Breast epithelium (tissue), 3 donors: Measurements from ENCODE around the gene OR5K2.

Source experiments
- POLR2A ChIP-seq: fragments of 450-650 bp; IDR thresholded peaks from one replicate; pipeline ENCODE4 v1.6.1; 2016; ENCODE audit warnings: antibody characterized with exemption, mild to moderate bottlenecking, moderate library complexity
- TF ChIP-seq, protein P1 (sequence below), 3 donors: fragments of 450-650 bp; IDR thresholded peaks; one replicate each; pipeline ENCODE4 v1.5.1; 2016 to 2017; ENCODE audit warnings: antibody characterized with exemption in 3 of 3, mild to moderate bottlenecking in 3 of 3, moderate library complexity in 3 of 3

DNA sequence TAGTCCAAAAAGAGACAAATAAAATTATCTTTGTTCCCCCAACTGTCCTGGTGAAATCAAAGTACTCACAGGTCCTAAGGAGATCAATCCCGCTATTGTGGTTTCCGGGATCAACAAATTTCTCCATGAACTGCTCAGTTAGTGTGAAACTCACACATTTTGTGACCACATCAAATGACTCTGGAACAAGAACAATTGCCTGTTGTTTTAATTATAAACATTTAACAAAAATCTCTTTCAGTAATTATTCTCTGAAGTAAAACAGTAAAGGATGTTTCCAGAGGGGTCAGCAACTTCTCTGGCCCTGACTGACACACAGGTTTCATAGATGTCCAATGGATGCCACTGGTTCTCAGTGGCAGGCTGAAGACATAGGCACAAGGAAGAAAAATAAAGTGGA is 21.3 kb downstream of the OR5K2 start:
- TF ChIP-seq, protein P1, sequence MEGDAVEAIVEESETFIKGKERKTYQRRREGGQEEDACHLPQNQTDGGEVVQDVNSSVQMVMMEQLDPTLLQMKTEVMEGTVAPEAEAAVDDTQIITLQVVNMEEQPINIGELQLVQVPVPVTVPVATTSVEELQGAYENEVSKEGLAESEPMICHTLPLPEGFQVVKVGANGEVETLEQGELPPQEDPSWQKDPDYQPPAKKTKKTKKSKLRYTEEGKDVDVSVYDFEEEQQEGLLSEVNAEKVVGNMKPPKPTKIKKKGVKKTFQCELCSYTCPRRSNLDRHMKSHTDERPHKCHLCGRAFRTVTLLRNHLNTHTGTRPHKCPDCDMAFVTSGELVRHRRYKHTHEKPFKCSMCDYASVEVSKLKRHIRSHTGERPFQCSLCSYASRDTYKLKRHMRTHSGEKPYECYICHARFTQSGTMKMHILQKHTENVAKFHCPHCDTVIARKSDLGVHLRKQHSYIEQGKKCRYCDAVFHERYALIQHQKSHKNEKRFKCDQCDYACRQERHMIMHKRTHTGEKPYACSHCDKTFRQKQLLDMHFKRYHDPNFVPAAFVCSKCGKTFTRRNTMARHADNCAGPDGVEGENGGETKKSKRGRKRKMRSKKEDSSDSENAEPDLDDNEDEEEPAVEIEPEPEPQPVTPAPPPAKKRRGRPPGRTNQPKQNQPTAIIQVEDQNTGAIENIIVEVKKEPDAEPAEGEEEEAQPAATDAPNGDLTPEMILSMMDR (IDR thresholded peaks at IDR 0.05): no peak
- TF ChIP-seq POLR2A: no peak
